Prostate gland (tissue), 2 donors: Measurements from ENCODE around the gene SAFB. TPM values are rescaled to one million over a fixed set of nuclear protein-coding genes. Genes with fewer than 3 reads are reported as not detected.

ENCODE experiments used
- DNase-seq: peaks from one replicate; pipeline ENCODE4 v3.0.0-alpha.2; 2019; ENCODE audit warnings: low spot score
- H3K27ac ChIP-seq, 2 donors: fragments of 200-600 bp; sonication (generic); 2 replicates each; pipeline ENCODE4 v1.5.1; 2017 to 2019
- H3K27me3 ChIP-seq: fragments of 200-600 bp; sonication (generic); replicated peaks from 2 replicates; pipeline ENCODE4 v1.5.1; 2019; ENCODE audit not compliant: insufficient read depth
- H3K36me3 ChIP-seq, 2 donors: fragments of 200-600 bp; sonication (generic); 1 replicate in 1 of 2; 2 replicates in 1 of 2; pipeline versions ENCODE4 v1.5.1 to v1.8.1; 2017 to 2019
- H3K4me1 ChIP-seq: fragments of 200-600 bp; sonication (generic); replicated peaks from 2 replicates; pipeline ENCODE4 v1.5.1; 2019
- H3K4me3 ChIP-seq, 2 donors: fragments of 200-600 bp; sonication (generic); 2 replicates each; pipeline ENCODE4 v1.5.1; 2017 to 2019
- H3K9me3 ChIP-seq: fragments of 200-600 bp; sonication (generic); 2 replicates; pipeline ENCODE4 v1.5.1; 2017
- POLR2A ChIP-seq: fragments of 450-650 bp; IDR thresholded peaks from one replicate; pipeline ENCODE4 v1.6.1; 2016; ENCODE audit warnings: antibody characterized with exemption, mild to moderate bottlenecking
- POLR2AphosphoS5 ChIP-seq: sonication (generic); formaldehyde crosslinking; IDR thresholded peaks from one replicate; pipeline ENCODE4 v1.6.1; 2017; ENCODE audit warnings: antibody characterized with exemption
- WGBS: methylation state at CpG from one replicate; pipeline ENCODE4 v1.1.5; 2018; 5-methylcytosine and 5-hydroxymethylcytosine counted together
- intact Hi-C: fragments of 100-400 bp; cut with DNase I; formaldehyde crosslinking; loops from one replicate; pipeline ENCODE4 v1.14.2; 2022
- total RNA-seq, 2 donors: library from RNA; depleted of rRNA; stranded (reverse); fragments of >200 nt; gene quantifications; one replicate each; pipeline ENCODE4 v1.1.0, GENCODE V29; 2016
- TF ChIP-seq, protein P1 (sequence below), 4 experiments: fragments of 200-600 bp in 2 of 4; fragments of 450-650 bp in 2 of 4; sonication (generic) in 2 of 4; IDR thresholded peaks; 1 replicate in 3 of 4; 2 replicates in 1 of 4; pipeline ENCODE4 v1.5.1; 2016 to 2019; ENCODE audit warnings: antibody characterized with exemption in 4 of 4, mild to moderate bottlenecking in 2 of 4, moderate library complexity in 2 of 4

SAFB gene
- total RNA-seq, 2 donors from 2014 or later = 63.6 to 182 TPM

GRCh38 chr19:5619946-5620345, 2.9 kb upstream of the SAFB start:
- H3K9me3 ChIP-seq = no peaks in the 10 kb centered on the region
- 77% methylated on average over 3 of the region's 3 CpGs for WGBS
- intact Hi-C loops = no loop called here
- peaks cover 3% of the 10 kb centered on the region for H3K4me1 ChIP-seq
- H3K27me3 ChIP-seq = no peaks in the 10 kb centered on the region
- TF ChIP-seq POLR2AphosphoS5 (no peak), POLR2A (no peak)
- TF ChIP-seq, protein P1, sequence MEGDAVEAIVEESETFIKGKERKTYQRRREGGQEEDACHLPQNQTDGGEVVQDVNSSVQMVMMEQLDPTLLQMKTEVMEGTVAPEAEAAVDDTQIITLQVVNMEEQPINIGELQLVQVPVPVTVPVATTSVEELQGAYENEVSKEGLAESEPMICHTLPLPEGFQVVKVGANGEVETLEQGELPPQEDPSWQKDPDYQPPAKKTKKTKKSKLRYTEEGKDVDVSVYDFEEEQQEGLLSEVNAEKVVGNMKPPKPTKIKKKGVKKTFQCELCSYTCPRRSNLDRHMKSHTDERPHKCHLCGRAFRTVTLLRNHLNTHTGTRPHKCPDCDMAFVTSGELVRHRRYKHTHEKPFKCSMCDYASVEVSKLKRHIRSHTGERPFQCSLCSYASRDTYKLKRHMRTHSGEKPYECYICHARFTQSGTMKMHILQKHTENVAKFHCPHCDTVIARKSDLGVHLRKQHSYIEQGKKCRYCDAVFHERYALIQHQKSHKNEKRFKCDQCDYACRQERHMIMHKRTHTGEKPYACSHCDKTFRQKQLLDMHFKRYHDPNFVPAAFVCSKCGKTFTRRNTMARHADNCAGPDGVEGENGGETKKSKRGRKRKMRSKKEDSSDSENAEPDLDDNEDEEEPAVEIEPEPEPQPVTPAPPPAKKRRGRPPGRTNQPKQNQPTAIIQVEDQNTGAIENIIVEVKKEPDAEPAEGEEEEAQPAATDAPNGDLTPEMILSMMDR (IDR thresholded peaks at IDR 0.05) = no peak
- peaks cover 12% of the 10 kb centered on the region in 2 donors for H3K36me3 ChIP-seq
- peak overlapping the region in 1 of 2 donors; percentile 99 for H3K4me3 ChIP-seq
- no peak for DNase-seq
- H3K27ac ChIP-seq = no peak overlapping the region

- Histone ChIP-seq H3K27ac (peak overlapping the region; percentile 96), H3K4me3 (peak overlapping the region; percentile 89 to 99), H3K27me3 (no peaks in the 10 kb centered on the region), H3K36me3 (peaks cover 0 to 2% of the 10 kb centered on the region in 2 donors), H3K9me3 (no peaks in the 10 kb centered on the region), H3K4me1 (peaks cover 8% of the 10 kb centered on the region)
- TF ChIP-seq POLR2AphosphoS5 (peak; percentile 81), POLR2A (no peak)
- TF ChIP-seq, protein P1 (IDR thresholded peaks at IDR 0.05) = no peak
- DNase-seq = peak; percentile 42
- WGBS = 4% methylated on average over 14 of the region's 14 CpGs
- intact Hi-C loops = no loop called here
These were observed 1.5 kb upstream of the SAFB start for GRCh38 chr19:5621311-5621944.

DNA sequence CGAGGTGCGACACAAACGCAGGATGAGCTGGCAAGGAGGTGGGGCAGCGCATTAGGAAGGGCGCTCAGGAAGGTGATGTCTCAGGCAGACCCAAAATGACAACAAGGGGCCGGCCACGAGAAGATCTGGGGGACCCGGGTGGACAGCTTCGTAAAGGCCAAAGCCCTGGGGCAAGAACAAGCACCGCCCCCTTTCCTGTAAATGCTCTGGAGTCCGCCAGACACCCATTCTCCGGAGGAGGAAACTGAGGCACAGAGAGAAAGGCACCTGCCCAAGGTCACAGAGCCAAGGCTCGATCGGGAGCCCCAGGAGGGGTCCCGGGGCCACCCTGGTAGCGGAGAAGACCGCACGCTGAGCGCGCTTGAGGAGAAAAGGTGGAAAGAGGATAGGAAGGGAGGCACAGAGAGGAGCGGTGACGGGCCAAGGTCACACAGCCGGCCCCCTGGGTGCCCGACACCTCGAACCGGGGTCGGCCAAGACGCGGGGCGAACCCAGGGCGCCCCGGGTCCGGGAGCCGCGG, 878 bp upstream of the SAFB start:
- H3K36me3 ChIP-seq = peaks cover 2 to 5% of the 10 kb centered on the region in 2 donors
- intact Hi-C loops = loop anchor here (2.0 kb wide), 1 partner anchor 69 kb away; the partner anchor contains the start of gene RPL36
- TF ChIP-seq POLR2A = no peak
- no peak for TF ChIP-seq POLR2AphosphoS5
- TF ChIP-seq, protein P1 (IDR thresholded peaks at IDR 0.05) = no peak
- H3K27me3 ChIP-seq = no peaks in the 10 kb centered on the region
- WGBS = 1% methylated on average over 35 of the region's 35 CpGs
- no peaks in the 10 kb centered on the region for H3K9me3 ChIP-seq
- H3K4me1 ChIP-seq = peaks cover 8% of the 10 kb centered on the region
- peak overlapping the region; percentile 89 to 99 for H3K4me3 ChIP-seq
- peak; percentile 20 for DNase-seq
- H3K27ac ChIP-seq = peak overlapping the region; percentile 96

DNA sequence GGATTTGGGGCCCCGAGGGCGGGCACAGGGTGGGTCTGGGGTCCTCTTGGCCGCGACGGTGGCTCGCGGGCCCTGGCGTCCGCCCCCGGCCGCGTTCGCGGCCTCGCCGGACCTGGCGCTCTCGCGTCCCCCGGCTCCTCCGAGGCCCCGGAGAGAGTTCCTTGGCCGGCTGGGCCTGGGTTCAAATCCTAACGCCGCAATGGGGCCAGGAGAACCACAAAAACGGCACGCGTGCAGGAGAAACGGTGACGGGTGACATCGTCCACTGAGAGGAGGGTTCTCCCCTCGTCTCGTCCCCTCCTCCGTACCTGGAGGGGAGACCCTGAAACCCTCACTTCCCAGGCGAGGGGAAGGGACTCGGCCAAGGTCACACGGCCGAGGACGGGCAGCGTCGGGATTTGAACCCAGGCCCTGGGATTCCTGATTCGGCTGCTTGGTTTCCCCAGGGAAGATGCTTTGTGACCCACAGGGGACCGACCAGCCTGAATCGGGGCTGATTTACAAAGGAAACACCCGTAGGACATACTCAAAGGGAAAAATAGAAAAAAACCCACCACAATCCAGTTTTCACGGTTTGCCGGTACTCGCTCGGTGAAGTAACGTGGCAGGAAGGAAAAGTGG, 624 bp downstream of the SAFB start:
- peak overlapping the region; percentile 89 to 99 for H3K4me3 ChIP-seq
- H3K27ac ChIP-seq = peak overlapping the region; percentile 96 to 98
- peaks cover 0 to 5% of the 10 kb centered on the region in 2 donors for H3K36me3 ChIP-seq
- H3K27me3 ChIP-seq = no peaks in the 10 kb centered on the region
- peaks cover 8% of the 10 kb centered on the region for H3K4me1 ChIP-seq
- intact Hi-C loops = loop anchor here (2.0 kb wide), 1 partner anchor 67 kb away; the partner anchor contains the start of gene RPL36
- 0% methylated on average over 40 of the region's 50 CpGs for WGBS
- TF ChIP-seq, protein P1 (IDR thresholded peaks at IDR 0.05) = no peak
- no peak for TF ChIP-seq POLR2AphosphoS5
- no peak for TF ChIP-seq POLR2A
- DNase-seq = no peak
- no peaks in the 10 kb centered on the region for H3K9me3 ChIP-seq
